Measurements from ENCODE around the gene HECTD1.
"Not testable (repeated sequence)": the region's sequence is repeated elsewhere in the genome, so short reads cannot be mapped to it uniquely, and the experiment has no call there.

The HECTD1 gene

GRCh38 chr14:31207755-31208545, at the start of gene HECTD1:
TSS of gene HECTD1 (minus strand) at chr14:31207793. CDS start at chr14:31205936, 1,857 bp downstream.
- DNase-seq = peak; percentile 90

GRCh38 chr14:31257244-31257553, 49.6 kb upstream of the HECTD1 start:
- no peak for DNase-seq

- DNase-seq = no peak
These were observed 49.1 kb upstream of the HECTD1 start for GRCh38 chr14:31256534-31257243.

GRCh38 chr14:31255918-31256317, 48.3 kb upstream of the HECTD1 start:
- DNase-seq = not testable (repeated sequence)

GRCh38 chr14:31255286-31255685, 47.7 kb upstream of the HECTD1 start:
- DNase-seq = no peak

GRCh38 chr14:31253746-31254471, 46.3 kb upstream of the HECTD1 start:
- no peak for DNase-seq

GRCh38 chr14:31252865-31253264, 45.3 kb upstream of the HECTD1 start:
- DNase-seq = no peak

- no peak for DNase-seq
These were observed 43.7 kb upstream of the HECTD1 start for GRCh38 chr14:31251028-31251958.

GRCh38 chr14:31244626-31245025, 37.0 kb upstream of the HECTD1 start:
- no peak for DNase-seq

- no peak for DNase-seq
These were observed 36.3 kb upstream of the HECTD1 start for GRCh38 chr14:31243860-31244259.

GRCh38 chr14:31242161-31242940, 34.8 kb upstream of the HECTD1 start:
- DNase-seq = not testable (repeated sequence)

GRCh38 chr14:31241450-31242114, 34.0 kb upstream of the HECTD1 start:
- DNase-seq = no peak

GRCh38 chr14:31239741-31240140, 32.1 kb upstream of the HECTD1 start:
- DNase-seq = no peak

GRCh38 chr14:31235462-31235861, 27.9 kb upstream of the HECTD1 start:
- no peak for DNase-seq

GRCh38 chr14:31232081-31232480, 24.5 kb upstream of the HECTD1 start:
- DNase-seq = no peak

- not testable (repeated sequence) for DNase-seq
These were observed 23.7 kb upstream of the HECTD1 start for GRCh38 chr14:31231272-31231671.

GRCh38 chr14:31230573-31230958, 23.0 kb upstream of the HECTD1 start:
- no peak for DNase-seq

GRCh38 chr14:31229638-31230572, 22.3 kb upstream of the HECTD1 start:
- DNase-seq = no peak

GRCh38 chr14:31229009-31229408, 21.4 kb upstream of the HECTD1 start:
- no peak for DNase-seq

- DNase-seq = no peak
These were observed 20.9 kb upstream of the HECTD1 start for GRCh38 chr14:31228533-31228932.

All from CD4-positive, alpha-beta T cell treated with Interleukin-21 for 1 hour (primary cell).